ENCODE results near the gene TSPAN14. TPM values are rescaled to one million over a fixed set of nuclear protein-coding genes. Genes with fewer than 3 reads are reported as not detected.

The TSPAN14 gene
- 10 to 100 TPM; 84.9 to 97.4 (median 97.3) TPM for polyA plus RNA-seq (ENCODE audit: insufficient read length in 3 of 3)
- long read RNA-seq, donor 1, full-length matches to known transcripts: 12 of 56 reads
- long read RNA-seq, donor 1, partial matches to known transcripts: 44 of 56 reads
- long read RNA-seq, donor 1, other reads (novel, unspliced or antisense): 0 of 56 reads
- long read RNA-seq, donor 2, full-length matches to known transcripts: 13 of 30 reads
- long read RNA-seq, donor 2, partial matches to known transcripts: 17 of 30 reads
- long read RNA-seq, donor 2, other reads (novel, unspliced or antisense): 0 of 30 reads
- long read RNA-seq, donor 3, full-length matches to known transcripts: 17 of 17 reads
- long read RNA-seq, donor 3, partial matches to known transcripts: 0 of 17 reads
- long read RNA-seq, donor 3, other reads (novel, unspliced or antisense): 0 of 17 reads
- long read RNA-seq, donor 4, full-length matches to known transcripts: 11 of 79 reads
- long read RNA-seq, donor 4, partial matches to known transcripts: 68 of 79 reads
- long read RNA-seq, donor 4, other reads (novel, unspliced or antisense): 0 of 79 reads
- long read RNA-seq, donor 5, full-length matches to known transcripts: 9 of 15 reads
- long read RNA-seq, donor 5, partial matches to known transcripts: 0 of 15 reads
- long read RNA-seq, donor 5, other reads (novel, unspliced or antisense): 6 of 15 reads
- long read RNA-seq, donor 6, full-length matches to known transcripts: 18 of 29 reads
- long read RNA-seq, donor 6, partial matches to known transcripts: 11 of 29 reads
- long read RNA-seq, donor 6, other reads (novel, unspliced or antisense): 0 of 29 reads
- long read RNA-seq, donor 7, full-length matches to known transcripts: 24 of 31 reads
- long read RNA-seq, donor 7, partial matches to known transcripts: 0 of 31 reads
- long read RNA-seq, donor 7, other reads (novel, unspliced or antisense): 7 of 31 reads
- long read RNA-seq, donor 8, full-length matches to known transcripts: 12 of 17 reads
- long read RNA-seq, donor 8, partial matches to known transcripts: 0 of 17 reads
- long read RNA-seq, donor 8, other reads (novel, unspliced or antisense): 5 of 17 reads
- long read RNA-seq, donor 9, full-length matches to known transcripts: 22 of 41 reads
- long read RNA-seq, donor 9, partial matches to known transcripts: 10 of 41 reads
- long read RNA-seq, donor 9, other reads (novel, unspliced or antisense): 9 of 41 reads
- long read RNA-seq, donor 10, full-length matches to known transcripts: 17 of 23 reads
- long read RNA-seq, donor 10, partial matches to known transcripts: 0 of 23 reads
- long read RNA-seq, donor 10, other reads (novel, unspliced or antisense): 6 of 23 reads
- long read RNA-seq, donor 11, full-length matches to known transcripts: 10 of 10 reads
- long read RNA-seq, donor 11, partial matches to known transcripts: 0 of 10 reads
- long read RNA-seq, donor 11, other reads (novel, unspliced or antisense): 0 of 10 reads
- long read RNA-seq, donor 12, full-length matches to known transcripts: 21 of 99 reads
- long read RNA-seq, donor 12, partial matches to known transcripts: 64 of 99 reads
- long read RNA-seq, donor 12, other reads (novel, unspliced or antisense): 14 of 99 reads
- long read RNA-seq, donor 13, full-length matches to known transcripts: 11 of 11 reads
- long read RNA-seq, donor 13, partial matches to known transcripts: 0 of 11 reads
- long read RNA-seq, donor 13, other reads (novel, unspliced or antisense): 0 of 11 reads
- long read RNA-seq, donor 14: 0 reads
- long read RNA-seq, donor 15, full-length matches to known transcripts: 17 of 25 reads
- long read RNA-seq, donor 15, partial matches to known transcripts: 0 of 25 reads
- long read RNA-seq, donor 15, other reads (novel, unspliced or antisense): 8 of 25 reads
- long read RNA-seq, donor 16, full-length matches to known transcripts: 16 of 16 reads
- long read RNA-seq, donor 16, partial matches to known transcripts: 0 of 16 reads
- long read RNA-seq, donor 16, other reads (novel, unspliced or antisense): 0 of 16 reads

DNA sequence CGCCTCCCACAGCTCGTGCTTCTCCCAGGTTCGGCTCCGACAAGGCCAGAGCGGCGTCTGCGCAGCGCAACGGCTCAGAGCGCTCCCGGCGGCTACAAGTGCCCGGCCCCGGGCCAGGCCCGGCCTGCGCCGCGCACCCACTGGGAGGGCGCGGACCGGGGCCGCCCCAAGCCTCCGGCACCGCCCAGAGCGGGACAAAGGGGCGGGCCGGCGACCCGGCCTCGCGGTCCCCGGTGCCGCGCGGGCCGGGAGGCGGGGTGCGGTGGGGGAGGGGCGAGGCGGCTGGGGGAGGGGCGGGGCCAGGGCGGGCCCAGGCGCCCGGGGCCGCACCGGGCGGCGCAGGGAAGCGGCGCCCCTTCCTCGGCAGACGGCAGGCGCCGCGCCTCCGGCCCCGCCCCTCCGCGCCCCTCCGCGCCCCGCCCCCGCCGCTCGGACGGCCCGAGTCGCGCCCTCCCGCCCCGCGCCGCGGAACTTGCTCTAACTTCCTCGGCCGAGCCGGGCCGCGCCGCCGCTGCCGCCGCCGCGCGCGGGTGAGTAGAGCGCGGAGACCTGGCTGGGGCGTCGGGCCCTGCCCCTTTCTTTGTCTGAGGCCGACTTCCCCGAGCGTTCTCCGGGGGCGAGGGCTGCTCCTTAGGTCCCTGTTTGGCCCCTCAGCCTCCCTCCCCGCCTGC lies at the start of gene TSPAN14:
Gene TSPAN14, plus strand, starts transcription at position 469 of the 671 bp plus-strand sequence. CDS start 34,924 bp downstream, outside the sequence.
- DNase-seq: peak; percentile 82

- DNase-seq: no peak
Observed at GRCh38 chr10:80405035-80405434, 49.1 kb upstream of the TSPAN14 start.

GRCh38 chr10:80405626-80406025 lies 48.5 kb upstream of the TSPAN14 start:
- DNase-seq: no peak

- DNase-seq: no peak
Observed at GRCh38 chr10:80406204-80406603, 47.9 kb upstream of the TSPAN14 start.

DNA sequence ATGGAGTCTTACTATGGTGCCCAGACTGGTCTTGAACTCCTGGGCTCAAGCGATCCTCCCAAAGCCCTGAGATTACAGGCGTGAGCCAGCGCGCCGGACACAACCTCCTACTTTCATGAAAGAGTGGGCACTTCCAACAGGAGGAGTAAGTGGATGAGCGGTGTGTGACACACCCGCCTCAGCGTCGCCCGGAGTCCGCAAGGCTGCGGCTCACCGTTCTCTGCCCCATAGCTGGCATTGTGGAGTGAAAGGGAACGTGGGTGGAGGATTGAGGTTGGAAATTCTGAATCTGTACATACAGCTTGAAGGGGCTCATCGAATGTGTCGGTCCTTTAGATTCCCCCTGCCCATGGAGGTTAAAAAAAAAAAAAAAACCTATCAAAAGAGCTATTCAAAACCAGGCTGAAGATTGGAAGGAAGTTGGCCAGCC lies 46.3 kb upstream of the TSPAN14 start:
- no peak for DNase-seq

DNA sequence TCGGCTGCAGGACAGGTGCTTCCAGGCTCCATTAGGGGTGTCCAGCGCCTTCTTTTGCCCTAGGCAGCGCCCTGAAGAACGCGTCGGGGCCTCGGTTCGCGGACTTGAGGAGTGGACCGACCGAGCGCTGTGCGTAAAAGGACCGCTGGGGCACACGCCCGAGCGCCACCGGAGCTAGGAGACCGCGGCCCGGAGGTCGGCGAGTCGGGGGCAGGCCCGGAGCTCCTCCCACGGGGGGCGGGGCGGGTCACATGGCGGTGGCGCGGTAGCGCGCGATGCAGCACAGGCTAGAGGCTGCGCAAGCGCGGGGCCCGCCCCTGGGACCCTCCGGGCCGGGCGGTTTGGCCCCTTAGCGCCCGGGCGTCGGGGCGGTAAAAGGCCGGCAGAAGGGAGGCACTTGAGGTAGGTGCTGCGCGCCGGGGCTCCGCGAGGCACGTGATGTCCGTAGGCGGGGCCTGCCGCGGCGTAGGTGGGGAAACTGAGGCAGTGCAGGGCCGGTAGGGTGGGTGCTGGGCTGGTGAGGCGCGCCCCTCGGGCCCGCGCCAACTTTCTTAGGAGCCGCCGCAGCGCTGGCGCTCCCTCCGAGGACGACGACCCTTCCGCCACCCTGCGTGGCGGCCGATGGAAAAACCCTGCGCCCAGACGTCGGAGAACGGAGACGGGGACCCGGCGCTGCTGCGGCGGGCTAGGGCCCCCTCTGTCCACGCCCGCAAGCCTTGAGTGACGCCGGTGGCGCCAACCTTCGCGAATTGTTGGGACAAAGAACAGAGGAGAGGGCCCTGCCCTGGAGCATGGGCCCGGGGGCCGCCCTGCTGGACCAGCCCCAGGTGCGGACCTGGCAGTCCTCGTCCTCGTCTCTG lies 45.6 kb upstream of the TSPAN14 start, which contains the start of gene PRXL2A:
Gene PRXL2A, plus strand, starts transcription at position 310 of the 860 bp plus-strand sequence. CDS start 11,917 bp downstream, outside the sequence.
- DNase-seq: peak; percentile 84

DNA sequence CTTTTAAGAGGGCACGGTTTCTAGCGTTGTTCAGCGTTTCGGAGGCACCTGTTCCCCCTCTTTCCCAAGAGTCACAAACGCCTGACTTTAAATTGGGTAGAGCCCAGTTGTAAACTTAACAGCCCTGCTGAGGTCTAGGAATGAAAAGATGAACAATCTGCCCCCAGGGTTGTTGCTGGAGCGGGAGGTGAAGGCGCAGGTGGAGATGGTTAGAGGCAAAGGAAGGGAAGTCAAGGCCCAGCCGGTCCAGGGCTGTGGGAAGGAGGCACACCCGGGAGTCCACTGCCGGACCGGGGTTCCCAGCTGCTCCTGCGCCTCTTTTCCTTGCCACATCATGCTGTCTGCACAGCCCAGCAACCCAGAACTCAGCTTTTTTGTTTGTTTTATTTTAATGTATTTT lies 45.0 kb upstream of the TSPAN14 start:
- DNase-seq: no peak

DNA sequence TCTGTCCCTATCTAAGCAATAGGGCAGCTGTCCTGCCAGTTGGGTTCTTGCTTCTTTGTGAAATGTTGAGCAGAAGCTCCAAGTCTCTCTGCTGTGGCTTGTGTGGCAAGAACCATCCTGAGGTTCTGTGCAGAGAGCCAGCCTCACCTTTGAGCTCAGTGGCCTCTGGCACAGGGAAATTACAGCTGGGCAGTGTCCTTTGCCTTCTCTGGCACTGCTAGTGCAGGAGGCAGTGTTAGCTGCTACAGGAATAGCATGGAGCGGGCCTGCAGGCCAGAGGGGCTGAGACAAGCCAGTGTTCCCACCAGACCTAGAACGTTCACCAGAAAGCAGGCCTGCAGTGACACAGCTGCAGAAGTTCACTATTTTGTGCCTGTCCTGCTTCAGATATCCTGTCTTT lies 44.0 kb upstream of the TSPAN14 start:
- no peak for DNase-seq

DNA sequence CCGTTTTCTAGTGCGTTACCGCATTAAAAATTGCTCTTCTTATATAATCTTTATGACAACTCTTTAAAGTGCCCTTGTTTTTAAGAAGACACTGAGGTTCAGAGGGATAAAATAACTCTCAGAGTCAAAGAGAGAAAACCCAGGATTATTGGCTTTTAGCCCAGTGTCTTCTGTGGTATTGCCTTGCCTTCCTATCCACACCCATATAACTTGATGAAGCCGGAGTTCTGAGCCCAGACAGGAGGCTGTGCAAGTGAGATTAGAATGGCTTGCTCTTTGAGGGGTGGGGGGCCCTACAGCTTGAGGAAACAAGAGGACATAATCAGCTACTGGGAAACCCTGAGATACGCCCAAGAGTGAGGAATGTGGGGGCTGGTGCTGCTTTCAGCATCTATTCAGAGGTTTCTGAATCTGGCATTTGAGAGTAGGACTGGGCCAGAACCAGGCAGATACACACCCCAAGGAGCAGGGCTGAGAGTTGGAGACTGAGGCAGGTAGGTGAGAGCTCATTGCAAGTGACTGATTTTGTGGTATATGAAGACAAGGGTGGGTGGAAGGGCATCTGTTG lies 43.4 kb upstream of the TSPAN14 start:
- DNase-seq: no peak

DNA sequence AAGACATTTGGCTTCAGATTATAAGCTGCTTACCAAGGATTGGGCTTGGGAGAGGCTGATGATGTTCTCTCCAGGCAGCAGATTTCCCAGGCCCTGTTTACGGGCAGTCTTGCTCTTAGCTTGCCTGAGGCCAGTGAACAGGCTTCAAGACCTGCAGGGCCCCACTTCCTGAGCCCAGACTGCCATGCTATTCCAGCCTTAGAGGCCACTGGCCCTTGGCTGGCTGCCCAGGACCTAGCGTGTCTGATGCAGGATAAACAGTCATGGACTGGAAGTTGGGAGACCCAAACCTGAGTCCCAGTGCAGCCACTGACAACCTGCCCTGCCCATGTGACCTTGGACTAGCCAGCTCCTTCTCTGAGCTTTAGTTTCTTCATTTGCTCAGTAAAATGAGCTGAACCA lies 42.8 kb upstream of the TSPAN14 start:
- DNase-seq: no peak

GRCh38 chr10:80411681-80412220 lies 42.4 kb upstream of the TSPAN14 start:
- no peak for DNase-seq

DNA sequence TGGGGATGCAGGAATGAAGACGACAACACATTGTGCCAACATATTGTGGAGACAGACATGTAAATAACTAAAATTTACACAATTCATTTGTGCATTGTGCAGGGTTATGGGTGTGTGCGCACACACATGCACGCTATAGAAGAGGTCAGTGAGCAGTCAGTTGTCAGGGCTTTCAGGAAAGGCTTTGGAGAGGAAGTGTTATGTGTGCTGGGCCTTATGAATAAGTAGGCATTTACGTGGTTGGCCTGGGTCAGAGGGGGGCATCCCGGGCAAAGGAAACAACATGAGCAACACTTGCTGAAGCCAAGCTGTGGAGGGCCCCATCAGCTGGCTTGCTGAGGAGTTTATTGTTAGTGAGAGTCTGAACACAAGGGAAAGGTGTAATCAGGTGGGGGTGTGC lies 41.6 kb upstream of the TSPAN14 start:
- DNase-seq: no peak

DNA sequence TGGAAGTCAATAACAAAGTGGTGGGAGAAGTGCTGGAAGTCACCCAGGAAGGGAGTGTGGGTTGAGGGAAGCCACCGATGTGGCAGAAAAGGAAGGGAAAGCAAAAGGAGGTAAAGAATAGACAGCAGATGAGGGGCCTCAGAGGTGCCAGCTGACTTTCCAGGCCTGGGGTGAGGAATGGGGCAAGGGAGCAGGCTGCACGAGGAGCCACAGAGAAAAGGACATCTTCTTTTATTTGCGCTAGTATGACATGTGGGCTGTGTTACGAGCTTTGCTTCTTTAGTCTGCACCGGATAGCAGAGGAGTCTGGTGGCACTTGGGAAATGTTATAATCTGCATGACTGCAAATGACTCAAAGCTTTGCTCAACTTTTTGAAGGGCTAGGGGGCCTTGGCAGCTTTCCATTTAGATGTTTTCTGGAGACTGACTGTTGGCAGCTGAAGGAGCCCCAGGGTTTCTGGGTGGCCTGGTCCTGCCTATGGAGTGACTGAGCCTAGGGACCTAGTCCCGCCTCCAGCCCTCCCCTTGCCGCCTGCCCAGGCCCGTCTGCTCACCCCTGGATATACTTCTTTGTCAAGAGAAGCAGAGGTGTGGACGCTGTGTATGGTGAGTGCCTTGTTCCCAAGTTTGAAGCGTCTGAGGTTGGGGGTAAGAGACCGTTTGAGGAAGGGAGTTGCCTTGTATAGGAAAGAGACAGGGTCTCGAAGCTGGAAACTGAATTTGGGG lies 40.7 kb upstream of the TSPAN14 start:
- DNase-seq: no peak

- DNase-seq: peak; percentile 76
Observed at GRCh38 chr10:80414142-80414895, 39.8 kb upstream of the TSPAN14 start.

GRCh38 chr10:80415734-80416478 lies 38.2 kb upstream of the TSPAN14 start:
- no peak for DNase-seq
